SK-N-SH treated with all-trans-retinoic acid at 6 μM for 48 hours (cell line): Measurements from ENCODE around the gene CACNA2D2.

Experiments used
- BACH2 ChIP-seq: fragments of 250-450 bp; sonication (Bioruptor Pico); IDR thresholded peaks from 2 replicates; pipeline ENCODE4 v1.9.0; 2021; ENCODE audit warnings: mild to moderate bottlenecking, borderline replicate concordance
- CSDC2 ChIP-seq: fragments of 250-450 bp; sonication (Bioruptor Pico); IDR thresholded peaks from 2 replicates; pipeline ENCODE4 v1.5.0; 2020; ENCODE audit warnings: mild to moderate bottlenecking, moderate library complexity
- GLIS3 ChIP-seq: fragments of 250-450 bp; sonication (Bioruptor Pico); IDR thresholded peaks from 2 replicates; pipeline ENCODE4 v1.5.0; 2020; ENCODE audit warnings: mild to moderate bottlenecking, moderate library complexity
- PATZ1 ChIP-seq: fragments of 250-450 bp; sonication (Bioruptor Pico); IDR thresholded peaks from 2 replicates; pipeline ENCODE4 v1.8.0; 2020; ENCODE audit warnings: mild to moderate bottlenecking, moderate library complexity, borderline replicate concordance
- PPARA ChIP-seq: fragments of 250-450 bp; sonication (Bioruptor Pico); IDR thresholded peaks from 2 replicates; pipeline ENCODE4 v1.5.0; 2020; ENCODE audit warnings: mild to moderate bottlenecking, borderline replicate concordance
- RARB ChIP-seq: fragments of 250-450 bp; sonication (Bioruptor Pico); IDR thresholded peaks from 2 replicates; pipeline ENCODE4 v1.8.0; 2021; ENCODE audit warnings: mild to moderate bottlenecking, moderate library complexity
- SNAI2 ChIP-seq: fragments of 250-450 bp; sonication (Bioruptor Pico); IDR thresholded peaks from 2 replicates; pipeline ENCODE4 v1.5.0; 2020; ENCODE audit warnings: mild to moderate bottlenecking, moderate library complexity
- TSHZ2 ChIP-seq: fragments of 250-450 bp; sonication (Bioruptor Pico); IDR thresholded peaks from 2 replicates; pipeline ENCODE4 v1.5.0; 2020; ENCODE audit warnings: mild to moderate bottlenecking, moderate library complexity
- ZC3H10 ChIP-seq: fragments of 250-450 bp; sonication (Bioruptor Pico); IDR thresholded peaks from 2 replicates; pipeline ENCODE4 v1.5.1; 2021; ENCODE audit warnings: mild to moderate bottlenecking, moderate library complexity
- ZFP3 ChIP-seq: fragments of 250-450 bp; sonication (Bioruptor Pico); IDR thresholded peaks from 2 replicates; pipeline ENCODE4 v1.5.0; 2020; ENCODE audit warnings: mild to moderate bottlenecking, moderate library complexity
- ZFP30 ChIP-seq: fragments of 450-650 bp; formaldehyde crosslinking; IDR thresholded peaks from 2 replicates; pipeline ENCODE4 v1.5.0; 2022; ENCODE audit warnings: mild to moderate bottlenecking, moderate library complexity
- ZNF565 ChIP-seq: fragments of 450-650 bp; formaldehyde crosslinking; conservative IDR thresholded peaks from 2 replicates; pipeline ENCODE4 v1.5.0; 2020; ENCODE audit warnings: low read depth, mild to moderate bottlenecking, moderate library complexity
- TF ChIP-seq, protein P1 (sequence below): fragments of 250-450 bp; sonication (Bioruptor Pico); IDR thresholded peaks from 2 replicates; pipeline ENCODE4 v1.5.1; 2021; ENCODE audit warnings: mild to moderate bottlenecking, moderate library complexity
- TF ChIP-seq, protein P2 (sequence below): fragments of 250-450 bp; sonication (Bioruptor Pico); IDR thresholded peaks from 2 replicates; pipeline ENCODE4 v1.5.1; 2020; ENCODE audit warnings: low read depth, mild to moderate bottlenecking, moderate library complexity

- no peak for TF ChIP-seq TSHZ2
- no peak for TF ChIP-seq ZC3H10
- no peak for TF ChIP-seq SNAI2 (CRISPR knock-in tag)
- TF ChIP-seq GLIS3 (CRISPR knock-in tag): no peak
- TF ChIP-seq, protein P1, sequence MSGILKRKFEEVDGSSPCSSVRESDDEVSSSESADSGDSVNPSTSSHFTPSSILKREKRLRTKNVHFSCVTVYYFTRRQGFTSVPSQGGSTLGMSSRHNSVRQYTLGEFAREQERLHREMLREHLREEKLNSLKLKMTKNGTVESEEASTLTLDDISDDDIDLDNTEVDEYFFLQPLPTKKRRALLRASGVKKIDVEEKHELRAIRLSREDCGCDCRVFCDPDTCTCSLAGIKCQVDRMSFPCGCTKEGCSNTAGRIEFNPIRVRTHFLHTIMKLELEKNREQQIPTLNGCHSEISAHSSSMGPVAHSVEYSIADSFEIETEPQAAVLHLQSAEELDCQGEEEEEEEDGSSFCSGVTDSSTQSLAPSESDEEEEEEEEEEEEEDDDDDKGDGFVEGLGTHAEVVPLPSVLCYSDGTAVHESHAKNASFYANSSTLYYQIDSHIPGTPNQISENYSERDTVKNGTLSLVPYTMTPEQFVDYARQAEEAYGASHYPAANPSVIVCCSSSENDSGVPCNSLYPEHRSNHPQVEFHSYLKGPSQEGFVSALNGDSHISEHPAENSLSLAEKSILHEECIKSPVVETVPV (CRISPR knock-in tag): no peak
- TF ChIP-seq, protein P2, sequence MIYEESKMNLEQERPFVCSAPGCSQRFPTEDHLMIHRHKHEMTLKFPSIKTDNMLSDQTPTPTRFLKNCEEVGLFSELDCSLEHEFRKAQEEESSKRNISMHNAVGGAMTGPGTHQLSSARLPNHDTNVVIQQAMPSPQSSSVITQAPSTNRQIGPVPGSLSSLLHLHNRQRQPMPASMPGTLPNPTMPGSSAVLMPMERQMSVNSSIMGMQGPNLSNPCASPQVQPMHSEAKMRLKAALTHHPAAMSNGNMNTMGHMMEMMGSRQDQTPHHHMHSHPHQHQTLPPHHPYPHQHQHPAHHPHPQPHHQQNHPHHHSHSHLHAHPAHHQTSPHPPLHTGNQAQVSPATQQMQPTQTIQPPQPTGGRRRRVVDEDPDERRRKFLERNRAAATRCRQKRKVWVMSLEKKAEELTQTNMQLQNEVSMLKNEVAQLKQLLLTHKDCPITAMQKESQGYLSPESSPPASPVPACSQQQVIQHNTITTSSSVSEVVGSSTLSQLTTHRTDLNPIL: no peak
- TF ChIP-seq ZFP3: no peak
- no peak for TF ChIP-seq ZFP30 (CRISPR knock-in tag)
- TF ChIP-seq BACH2: no peak
- no peak for TF ChIP-seq PPARA (CRISPR knock-in tag)
- no peak for TF ChIP-seq PATZ1 (CRISPR knock-in tag)
- TF ChIP-seq ZNF565 (CRISPR knock-in tag): no peak
- TF ChIP-seq RARB: no peak
- no peak for TF ChIP-seq CSDC2 (CRISPR knock-in tag)
These were observed 38.9 kb downstream of the CACNA2D2 start for GRCh38 chr3:50464569-50464968.
